HG03442 (cell line): ENCODE measurements around the gene DPH1.
"Not testable (repeated sequence)": the region's sequence is repeated elsewhere in the genome, so short reads cannot be mapped to it uniquely, and the experiment has no call there.

Experiments used
- ATAC-seq: cut with Tn5 transposase; IDR thresholded peaks from one replicate; pipeline ENCODE4 v1.9.1; 2021; ENCODE audit warnings: mild to moderate bottlenecking, moderate library complexity; ENCODE audit not compliant: unreplicated experiment

Gene DPH1

DNA sequence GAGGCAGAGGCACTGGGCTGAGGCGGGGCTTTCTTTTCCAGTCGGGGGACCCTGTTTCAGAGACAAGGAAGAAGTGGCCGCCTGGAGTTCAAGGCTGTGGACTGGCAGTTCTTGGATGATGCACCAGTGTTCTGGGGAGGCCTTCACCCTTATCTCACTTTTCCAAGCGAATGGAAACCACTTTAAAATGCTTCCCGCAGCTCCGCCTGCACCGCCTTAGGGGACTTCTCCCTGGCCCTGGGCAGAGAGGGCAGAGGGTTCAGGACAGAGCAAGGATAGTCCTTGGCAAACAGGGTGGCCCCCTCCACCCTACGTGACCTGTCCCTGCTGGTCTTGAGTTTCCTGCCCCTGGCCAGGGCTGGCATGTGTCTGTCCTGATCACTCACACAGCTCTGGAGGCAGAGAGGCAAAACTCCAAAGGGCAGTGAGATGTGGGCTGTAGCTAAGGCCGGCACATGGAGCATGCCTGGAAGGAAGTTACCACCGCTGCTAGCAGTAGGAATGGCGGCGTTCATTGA is 25.5 kb upstream of the DPH1 start:
- ATAC-seq = no peak

DNA sequence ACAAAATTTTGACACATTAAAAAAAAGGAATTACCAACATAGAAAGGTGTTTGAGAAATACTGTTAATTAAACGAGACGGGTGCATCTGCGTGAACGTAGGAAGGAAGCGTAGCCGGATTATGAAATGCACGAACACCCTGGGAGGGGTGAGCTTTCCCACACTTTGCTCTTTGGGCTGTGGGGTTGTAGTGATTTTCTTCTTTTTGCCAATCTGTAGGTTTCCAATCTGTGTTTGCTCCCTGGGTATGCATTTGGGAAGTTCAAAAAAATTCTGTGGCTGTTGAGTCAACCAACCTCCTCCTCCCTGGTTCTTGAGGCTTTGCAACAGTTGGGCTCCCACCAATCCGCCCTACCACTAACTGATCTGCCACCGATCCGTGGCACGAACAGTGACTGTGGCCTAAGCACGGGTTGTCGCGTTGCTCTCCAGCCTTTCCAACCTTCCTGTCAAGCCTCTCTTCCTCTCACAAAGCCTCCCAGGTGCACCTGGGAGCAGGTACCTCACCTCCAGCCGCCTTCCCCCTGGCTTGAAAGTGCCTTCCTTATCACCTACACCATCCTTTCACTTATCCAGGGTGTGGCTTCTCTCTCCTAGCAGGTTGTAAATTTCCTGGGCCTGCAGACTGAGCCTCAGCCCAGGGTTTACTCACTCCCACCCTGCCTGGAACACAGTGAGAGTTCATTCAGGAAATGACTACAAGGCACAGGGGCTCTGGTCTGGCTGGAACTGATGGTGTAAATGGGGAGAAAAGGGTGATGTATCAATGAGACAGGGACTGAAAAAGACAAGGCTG is 21.4 kb upstream of the DPH1 start:
- no peak for ATAC-seq

DNA sequence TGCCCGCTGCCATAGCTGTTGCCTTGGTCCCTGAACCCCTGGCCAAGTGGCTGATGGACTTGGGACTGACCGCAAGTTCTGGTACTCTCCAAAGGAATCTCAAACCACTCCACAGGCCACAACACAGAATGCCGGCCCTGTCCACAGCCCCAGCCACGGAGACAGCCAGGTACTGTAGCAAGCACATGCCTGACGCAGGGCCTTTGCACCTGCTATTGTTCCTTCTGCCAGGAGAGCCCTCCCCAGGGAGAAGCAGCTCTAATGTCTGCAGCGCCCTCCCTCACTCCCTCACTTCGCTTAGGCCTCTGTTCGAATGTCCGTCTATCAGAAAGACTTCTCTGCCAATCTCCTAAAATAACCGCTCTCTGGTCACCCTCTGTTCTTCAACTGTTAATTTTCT is 20.2 kb upstream of the DPH1 start:
- no peak for ATAC-seq

DNA sequence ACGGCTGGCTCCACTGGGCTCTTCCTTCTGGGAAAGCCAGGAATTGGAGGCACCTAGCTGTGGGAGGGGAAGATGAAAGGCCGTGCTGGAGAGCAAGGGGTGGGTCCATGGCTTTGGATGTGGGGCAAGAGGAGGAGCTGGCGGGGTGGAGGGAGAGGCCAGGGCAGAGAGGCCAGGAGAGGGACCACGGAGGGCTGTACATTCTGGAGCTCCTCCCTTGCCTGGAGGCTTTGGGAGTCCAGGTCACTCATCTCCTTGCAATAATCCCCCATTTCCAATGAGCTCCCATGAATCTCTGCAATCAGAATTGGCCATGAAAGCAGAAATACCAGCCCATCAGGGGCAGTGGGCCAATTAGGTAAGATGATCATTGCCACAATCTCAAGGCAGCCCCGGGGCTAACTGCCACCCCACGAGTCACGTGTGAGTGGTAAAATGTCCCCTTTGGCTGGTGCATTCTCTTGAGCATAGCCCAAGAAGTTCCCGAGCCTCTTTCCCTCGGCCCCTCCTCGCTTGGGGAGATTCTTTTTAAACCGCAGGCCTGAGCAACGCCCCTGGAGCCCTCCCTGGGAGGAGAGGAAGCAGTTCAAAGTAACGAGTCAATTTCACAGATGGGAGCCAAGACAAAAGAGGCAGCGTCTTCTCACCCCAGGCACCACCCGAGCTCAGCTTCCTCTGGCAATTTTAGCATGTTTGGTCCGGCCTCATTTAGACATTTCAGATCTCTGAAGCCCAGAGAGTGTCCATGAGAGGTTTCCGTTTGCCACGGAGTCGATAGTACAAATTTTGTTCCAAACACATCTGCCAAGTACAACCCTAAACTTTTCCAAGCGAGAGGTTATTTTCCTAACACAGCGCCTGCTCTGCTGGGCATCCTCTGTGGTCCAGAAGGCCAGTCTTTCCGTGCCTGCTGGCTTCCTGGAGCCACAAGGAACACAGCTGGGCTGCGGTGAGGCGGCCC is 18.3 kb upstream of the DPH1 start:
- no peak for ATAC-seq

DNA sequence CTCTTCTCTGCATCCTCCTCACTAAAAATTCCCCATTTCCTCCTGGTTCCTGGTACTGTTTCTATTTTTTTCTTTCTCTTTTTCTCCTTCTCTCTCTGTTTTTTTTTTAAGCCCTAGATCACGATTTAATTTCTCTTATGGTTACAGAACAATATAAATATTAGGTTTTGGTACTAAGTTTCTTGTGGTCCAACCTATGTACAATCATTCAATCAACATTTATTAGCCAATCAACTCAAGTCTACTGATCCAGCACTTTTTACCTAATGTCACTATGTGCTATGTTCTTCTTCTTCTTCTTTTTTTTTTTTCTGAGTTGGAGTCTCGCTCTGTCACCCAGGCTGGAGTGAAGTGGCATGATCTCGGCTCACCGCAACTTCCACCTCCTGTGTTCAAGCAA is 17.5 kb upstream of the DPH1 start:
- ATAC-seq = no peak

DNA sequence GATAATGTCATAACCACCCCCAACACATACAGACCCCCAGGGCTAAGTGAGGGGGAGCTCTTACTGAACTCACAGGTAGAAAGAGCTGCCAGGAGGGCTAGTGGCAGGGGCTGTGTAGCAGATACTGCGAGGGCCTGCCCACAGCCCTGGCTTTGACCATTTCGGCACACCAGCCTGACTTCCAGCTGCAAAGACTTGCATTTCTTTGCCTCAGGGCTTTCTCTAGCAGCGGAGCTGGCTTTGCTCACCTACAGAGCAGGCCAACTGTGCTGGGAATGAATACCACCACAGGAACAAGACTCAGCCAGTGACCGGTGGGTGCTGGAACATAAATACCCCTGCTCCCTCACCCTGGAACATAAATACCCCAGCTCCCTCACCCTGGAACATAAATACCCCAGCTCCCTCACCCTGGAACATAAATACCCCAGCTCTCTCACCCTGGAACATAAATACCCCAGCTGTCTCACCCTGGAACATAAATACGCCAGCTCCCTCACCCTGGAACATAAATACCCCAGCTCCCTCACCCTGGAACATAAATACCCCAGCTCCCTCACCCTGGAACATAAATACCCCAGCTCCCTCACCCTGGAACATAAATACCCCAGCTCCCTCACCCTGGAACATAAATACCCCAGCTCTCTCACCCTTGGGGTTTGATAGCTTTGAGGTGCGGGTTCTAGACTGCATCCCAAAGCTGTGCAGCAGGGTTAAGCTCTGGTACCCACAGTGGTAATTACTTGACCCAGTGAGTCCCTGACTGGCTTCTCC is 16.5 kb upstream of the DPH1 start:
- not testable (repeated sequence) for ATAC-seq

DNA sequence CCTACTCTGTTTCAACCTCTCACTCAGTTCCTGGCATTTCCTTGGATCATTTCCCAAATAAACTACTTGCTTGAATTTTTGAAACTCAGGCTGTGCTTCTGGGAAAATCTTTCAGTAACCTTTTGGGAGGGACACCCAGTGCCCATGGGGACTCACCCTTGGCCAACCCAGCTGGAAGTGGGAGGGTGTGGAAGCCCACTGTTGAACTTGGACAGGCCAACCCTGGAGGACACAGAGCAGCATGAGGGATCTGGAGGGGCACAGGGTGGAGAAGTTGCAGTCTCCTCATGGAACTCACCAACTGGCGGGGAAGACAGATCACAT is 16.0 kb upstream of the DPH1 start:
- no peak for ATAC-seq

DNA sequence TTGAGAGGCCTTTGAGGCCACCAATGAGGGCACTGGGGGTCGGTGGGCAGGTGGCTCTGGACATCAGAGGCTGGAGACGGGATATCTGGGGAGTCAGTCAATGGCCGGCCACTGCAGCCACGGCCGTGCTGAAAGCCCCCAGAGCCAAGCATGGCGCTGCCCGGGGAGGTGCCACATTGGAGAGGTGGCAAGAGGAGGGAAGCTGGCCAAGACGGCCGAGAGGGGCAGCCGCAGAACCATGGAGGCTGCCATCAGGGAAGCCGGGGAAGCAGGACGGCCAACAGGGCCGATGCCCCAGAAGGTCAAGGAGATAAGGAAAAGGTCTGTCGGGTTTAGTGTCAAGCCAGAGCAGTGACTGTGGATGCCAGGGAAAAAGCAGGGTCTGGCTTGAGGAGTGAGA is 14.6 kb upstream of the DPH1 start:
- ATAC-seq = no peak

DNA sequence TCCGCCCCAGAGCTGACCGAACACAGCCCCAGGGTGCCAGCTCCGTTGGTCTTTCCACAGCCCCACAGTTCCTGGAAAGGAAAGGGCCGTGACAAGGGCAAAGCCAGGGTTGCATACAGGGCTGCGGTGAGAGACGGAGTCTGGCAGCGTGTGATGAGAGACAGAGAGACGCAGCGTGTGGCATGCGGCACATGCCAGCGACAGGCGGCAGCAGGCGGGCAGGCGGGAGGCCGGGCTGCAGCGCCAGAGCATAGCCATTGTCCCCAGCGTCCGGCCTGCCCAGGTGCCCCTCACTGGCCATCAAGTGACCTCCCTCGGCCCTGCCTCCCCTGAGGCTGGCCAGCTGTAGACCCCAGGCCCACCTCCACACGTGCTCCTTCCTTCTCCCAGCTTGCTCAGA is 13.5 kb upstream of the DPH1 start:
- ATAC-seq = no peak

DNA sequence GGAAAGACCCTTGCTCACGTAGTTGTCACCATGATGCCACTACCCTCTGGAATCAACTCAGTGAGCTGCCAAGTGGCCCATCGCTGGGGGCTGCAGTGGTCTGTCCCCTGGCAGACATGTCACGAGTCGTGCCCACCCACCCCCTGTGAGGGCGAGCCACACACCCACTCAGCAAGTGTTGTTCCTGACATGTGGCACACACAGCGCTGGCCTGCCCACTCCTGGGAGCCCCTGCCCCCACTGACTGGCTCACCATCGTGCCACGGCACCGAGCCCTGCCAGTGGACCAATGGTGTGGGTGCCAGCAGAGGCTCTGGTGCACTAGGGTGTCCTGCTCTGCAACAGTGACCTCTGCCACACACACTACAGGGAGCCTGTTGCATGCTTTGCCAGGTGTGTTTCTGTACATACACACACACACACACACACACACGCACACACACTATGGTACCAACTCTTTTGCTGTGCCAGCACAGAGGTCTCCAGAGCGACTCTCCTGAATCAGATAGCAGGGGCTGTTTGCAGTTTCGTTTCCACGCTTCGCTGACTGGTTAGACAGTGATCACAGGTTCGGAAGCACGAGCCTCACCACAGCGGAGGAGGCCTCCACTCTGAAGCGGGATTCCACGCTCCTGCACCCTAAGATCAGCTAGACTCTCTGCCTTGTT is 12.5 kb upstream of the DPH1 start:
- ATAC-seq = no peak

DNA sequence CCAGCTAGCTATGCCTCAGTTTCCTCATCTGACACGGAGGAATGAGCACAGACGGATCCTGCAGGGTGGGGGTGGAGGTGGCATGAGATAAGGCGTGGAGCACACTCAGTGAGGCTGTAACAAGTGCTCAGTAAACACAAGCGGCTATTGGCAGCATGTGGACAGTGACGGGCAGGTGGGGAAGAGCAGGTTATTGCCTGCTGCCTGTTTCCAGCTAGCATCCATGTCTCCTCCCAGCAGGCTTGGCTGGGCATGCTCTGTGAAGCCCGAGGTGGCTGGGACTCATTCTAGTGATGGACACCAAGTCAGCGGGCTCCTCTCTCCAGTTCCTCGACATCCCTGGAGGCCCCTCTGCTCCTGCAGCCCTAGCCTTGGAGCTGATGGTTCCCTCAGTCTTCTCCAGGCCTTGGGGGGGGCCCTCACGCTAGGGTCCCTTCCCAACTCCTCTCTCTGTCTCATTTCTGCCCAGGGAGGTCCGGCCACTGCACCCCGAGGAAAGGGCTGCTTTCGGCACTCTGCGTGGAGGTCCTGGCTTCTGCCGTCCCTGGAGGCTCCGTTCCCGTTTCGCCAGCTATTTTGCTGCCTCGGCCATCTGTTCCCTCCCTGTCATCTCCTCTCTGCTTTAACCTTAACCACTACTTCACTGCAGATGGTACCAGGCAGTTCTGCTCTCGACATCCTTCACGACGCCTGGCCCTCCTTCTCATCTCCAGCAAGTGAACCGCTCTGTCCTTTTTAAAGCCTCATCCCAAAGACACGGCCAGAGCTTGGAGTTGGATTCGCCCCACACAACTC is 11.0 kb upstream of the DPH1 start:
- ATAC-seq = no peak

DNA sequence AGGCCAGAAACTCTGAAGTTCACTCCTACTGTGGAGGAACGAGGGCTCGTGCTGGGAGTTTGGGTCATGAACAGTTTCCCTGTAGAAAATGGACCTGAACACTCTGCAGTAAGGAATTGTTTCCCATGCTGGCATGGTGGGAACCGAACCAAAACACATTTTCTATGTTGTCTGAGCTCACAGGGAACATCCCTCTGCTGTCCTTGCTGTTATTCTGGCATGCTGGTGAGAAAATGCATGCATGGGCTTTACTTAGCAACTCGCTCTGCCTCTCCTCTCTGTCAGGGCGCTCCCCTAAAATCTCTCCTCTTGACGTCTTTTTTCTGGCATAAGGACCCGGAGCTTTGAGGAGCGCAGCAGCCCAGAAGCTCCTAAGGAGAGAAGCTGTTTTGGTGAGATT is 10.2 kb upstream of the DPH1 start:
- ATAC-seq = no peak

DNA sequence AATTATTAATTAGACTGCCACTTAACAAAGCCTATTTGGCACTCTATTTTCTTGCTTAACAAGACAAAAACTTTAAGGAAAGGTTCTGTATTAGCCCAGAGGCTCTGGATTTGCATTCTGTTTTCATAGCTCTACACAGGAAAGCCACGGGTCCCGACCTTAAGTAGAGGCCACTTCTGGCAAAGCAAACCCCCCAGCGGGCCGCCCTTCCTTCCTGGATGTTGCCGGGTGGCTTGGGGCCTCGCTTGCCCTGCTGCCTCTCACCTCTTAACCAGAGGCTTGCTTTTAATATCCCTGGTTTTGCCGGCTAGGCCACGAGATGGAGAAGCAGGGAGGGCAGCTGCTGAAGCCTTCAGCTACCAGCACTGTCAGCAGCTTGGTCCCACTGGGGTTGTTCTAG is 9.2 kb upstream of the DPH1 start:
- ATAC-seq = no peak

DNA sequence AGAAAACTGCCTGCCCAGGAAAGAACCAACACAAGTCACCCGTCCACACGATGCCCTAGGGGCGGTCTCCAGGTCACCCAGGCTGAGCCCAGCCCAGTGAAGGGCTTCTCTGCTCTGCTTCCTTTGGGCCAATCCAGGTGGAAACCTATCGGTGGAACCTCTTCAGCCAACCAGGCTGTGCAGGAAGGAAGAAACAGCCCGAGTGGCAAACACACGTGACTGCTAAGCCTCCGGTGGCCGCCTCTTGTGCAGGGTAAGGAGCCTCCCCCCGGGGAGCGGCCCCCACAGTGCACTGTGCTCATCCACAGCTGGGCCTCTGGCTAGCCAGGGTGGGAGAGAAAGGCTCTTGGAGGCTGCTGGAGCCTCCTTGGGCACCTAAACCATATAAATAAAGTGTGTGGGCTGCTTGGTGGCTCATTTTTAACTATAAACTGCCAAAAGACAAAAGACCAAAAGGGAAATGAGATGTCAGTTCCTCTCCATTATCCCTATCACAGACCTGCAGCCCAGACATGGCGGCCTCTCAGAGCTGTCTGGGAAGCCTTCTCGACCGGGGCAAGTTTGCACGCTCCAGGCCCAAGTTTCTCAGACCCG is 7.2 kb upstream of the DPH1 start:
- ATAC-seq = no peak

DNA sequence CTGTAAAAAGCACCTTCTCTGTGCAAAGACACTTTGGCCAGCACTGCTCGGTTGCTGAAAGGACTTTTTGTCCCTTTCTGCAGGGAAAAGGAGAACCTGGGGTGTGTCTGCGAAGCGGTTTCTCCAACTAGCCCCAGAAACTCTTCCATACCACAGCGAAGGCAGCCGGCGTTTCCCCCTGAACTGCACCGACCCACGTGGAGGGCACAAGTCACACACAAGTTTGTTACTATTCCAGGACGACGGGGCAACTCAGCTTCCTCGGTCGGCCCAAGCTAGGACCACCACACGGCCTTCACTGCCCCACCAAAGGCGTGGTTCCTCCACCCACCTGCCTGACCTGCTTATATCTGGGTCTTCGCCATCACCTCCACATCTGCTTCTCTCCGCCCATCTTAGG is 6.7 kb upstream of the DPH1 start:
- no peak for ATAC-seq

DNA sequence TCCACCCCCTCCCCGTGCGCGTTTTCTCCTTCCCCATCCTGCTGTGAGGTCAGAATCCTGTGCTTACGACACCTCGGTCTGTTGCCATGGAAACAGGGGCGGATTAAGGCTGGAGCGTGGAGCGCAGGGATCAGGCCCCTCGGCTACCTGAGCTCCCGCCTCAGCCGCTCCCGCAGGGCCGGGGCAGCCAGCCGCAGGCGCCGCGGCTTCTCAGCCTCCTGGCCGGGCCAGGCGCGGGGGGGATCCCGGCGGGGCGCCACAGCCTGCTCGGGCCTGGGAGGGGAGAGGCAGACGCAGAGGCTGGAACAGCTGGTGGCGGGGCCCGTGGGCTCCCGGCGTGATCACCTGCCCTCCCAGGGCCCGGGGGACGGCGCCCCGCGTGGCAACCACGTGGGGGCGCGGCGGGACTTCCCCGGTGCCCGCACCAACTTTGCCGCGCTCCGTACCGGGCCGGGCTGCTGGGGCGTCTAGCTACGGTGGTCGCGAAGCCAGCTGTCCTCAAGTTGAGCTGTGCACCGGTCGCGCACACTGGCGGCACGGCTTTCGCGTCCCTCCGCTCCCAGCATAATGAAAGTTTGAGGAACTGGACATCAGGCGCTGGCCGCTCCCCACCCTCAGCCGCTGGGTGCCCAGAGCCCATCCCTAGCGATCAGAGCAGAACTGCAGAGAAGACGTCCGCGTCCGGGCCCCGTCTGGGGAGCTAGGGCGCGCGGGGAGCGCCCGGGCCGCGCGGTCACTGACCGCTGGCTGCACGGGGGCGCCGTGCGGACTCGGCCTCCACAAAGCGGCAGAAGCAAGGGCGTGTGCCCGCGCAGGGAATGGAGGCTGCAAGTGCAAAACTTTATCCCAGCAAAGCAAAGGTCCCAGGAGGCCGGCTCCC is 6.0 kb upstream of the DPH1 start:
- no peak for ATAC-seq

DNA sequence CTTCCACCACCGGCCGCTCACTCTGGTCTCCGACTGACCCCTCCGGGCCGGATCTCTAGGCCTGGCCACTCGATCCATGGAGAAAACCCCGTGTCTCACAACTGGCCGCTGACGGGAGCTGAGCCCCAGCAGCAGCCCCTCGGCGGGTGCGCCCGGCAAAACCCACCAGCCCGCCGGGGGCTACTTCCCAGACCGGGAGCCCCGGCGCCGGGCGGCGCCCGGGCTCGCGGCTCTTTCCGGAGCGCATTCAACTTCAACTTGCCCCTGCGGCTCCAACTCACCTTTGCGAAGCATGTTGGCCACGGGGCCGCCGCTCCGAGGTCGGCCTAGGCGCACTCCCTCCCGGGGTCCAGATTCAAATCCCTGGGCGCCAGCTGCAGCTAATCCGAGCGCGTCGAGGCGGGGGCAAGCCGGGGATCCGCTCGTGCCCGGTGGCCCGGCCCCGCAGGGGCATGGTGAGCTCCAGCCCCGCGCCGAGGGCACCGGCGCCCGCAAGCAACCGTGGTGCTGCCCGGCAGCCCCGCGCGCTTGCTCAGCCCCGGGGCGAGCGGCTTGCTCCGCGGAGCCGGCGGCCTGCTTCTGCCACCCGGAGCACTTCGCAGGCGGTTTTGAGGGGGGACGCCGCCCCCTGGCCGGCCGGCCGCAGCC is 5.3 kb upstream of the DPH1 start:
- no peak for ATAC-seq

DNA sequence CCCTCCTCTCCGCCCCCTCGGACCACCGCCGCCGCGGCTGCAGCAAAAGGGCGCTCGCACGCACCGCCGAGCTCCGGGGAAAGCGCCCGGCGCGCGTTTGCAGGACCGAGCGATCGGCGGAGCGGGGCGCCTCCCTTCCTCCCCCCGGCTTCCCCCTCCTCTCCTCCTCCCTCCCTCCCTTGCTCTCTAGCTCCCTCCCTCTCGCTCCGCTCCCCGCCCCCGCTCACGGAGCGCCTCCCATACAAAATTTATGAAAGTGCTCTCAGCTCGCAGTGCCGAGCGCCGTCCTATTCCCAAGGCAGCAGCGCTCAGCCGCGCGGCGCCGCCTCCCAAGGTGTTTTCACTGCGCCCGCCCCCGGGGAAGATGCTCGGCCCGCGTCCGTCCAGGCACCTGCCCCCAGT is 4.7 kb upstream of the DPH1 start, which contains the start of gene RTN4RL1:
RTN4RL1 (minus strand) TSS at position 115 of the 402 bp plus-strand sequence. CDS start 469 bp downstream, outside the sequence.
- ATAC-seq = no peak
